H54 (cell line): ENCODE measurements around the gene MAP4K1.
"Not testable (repeated sequence)": the region's sequence is repeated elsewhere in the genome, so short reads cannot be mapped to it uniquely, and the experiment has no call there.

Experiments
- DNase-seq: peaks from one replicate; pipeline ENCODE4 v3.0.0; 2011; ENCODE audit warnings: low spot score, mixed read lengths; ENCODE audit not compliant: insufficient read length
- FAIRE-seq: peaks from 3 replicates; lab custom pipeline; 2011; peaks lifted over from hg19 to GRCh38; lab: Jason Lieb, UNC
- POLR2A ChIP-seq: IDR thresholded peaks from 2 replicates; pipeline ENCODE4 v1.6.1; 2011; ENCODE audit warnings: low read depth, mild to moderate bottlenecking, low read length

The MAP4K1 gene

GRCh38 chr19:38619361-38620174, 1.8 kb upstream of the MAP4K1 start:
- TF ChIP-seq POLR2A, result no peak
- FAIRE-seq (no peak), DNase-seq (no peak)

DNA sequence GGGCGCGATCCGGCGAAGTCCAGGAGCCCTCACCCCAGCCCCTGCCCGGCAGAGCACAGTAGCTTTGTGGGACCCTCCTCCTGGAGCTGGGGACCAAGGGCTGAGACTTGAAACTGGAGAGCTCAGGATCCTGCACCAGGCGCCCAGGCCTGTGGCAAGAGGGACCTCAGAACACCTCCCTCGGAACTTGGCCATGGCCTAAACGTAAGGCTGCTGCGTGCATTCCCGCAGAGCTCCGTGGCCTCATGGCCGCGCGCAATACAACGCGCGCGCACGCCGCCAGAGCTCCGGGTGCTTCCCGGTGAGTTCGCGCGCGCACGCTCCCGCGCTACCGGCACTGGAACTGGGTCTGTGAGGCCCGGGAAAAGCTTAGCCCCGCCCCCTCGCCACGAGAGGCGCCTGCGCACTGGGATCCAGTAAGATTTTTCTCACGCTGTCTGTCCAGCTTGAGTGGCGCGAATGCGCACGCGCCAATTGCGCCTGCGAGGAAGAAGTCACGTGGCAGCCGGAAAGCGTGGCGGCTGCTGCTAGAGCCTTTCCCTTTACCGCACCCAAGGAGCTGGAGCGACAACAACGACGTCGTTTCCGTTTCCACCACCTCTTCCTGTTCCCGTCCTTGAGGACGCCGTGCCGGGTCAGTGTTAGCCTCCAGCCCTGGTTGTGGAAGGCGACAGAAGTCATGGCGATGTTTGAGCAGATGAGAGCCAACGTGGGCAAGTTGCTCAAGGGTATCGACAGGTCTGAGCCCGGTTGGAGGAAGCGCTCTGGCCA, 1.0 kb upstream of the MAP4K1 start, which contains the start of gene EIF3K:
Gene EIF3K (plus strand): TSS at position 599 of the 771 bp plus-strand sequence. CDS start 81 bp downstream, at position 680.
- TF ChIP-seq POLR2A, result peak; percentile 91
- FAIRE-seq (peak; percentile 84), DNase-seq (peak; percentile 98)

- no peak for DNase-seq
- no peak for FAIRE-seq
- no peak for TF ChIP-seq POLR2A
Observed at GRCh38 chr19:38617283-38617763, 430 bp downstream of the MAP4K1 start.

GRCh38 chr19:38616265-38616664, 1.5 kb downstream of the MAP4K1 start:
- no peak for DNase-seq
- TF ChIP-seq POLR2A, result no peak
- FAIRE-seq, result no peak

- DNase-seq (no peak), FAIRE-seq (no peak)
- no peak for TF ChIP-seq POLR2A
Observed at GRCh38 chr19:38615007-38615581, 2.7 kb downstream of the MAP4K1 start.

DNA sequence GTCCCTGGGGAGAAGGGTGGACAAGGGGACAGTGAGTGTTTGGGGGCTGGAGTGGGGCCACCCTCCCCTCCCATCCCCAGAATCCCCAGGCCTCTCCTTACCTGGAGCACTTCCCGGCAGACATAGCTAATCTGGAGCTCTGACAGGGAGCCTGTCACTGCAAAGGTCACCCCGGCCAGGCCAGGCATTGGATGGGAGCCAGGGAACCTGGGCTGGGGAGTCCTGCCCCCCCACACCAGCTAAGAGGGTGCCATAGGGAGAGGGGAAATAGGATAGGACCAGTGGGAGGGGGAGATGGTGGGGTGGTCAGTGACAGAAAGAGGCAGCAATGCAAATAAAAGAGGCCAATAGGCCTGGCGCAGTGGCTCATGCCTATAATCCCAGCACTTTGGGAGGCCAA, 3.5 kb downstream of the MAP4K1 start:
- no peak for FAIRE-seq
- DNase-seq, result no peak
- no peak for TF ChIP-seq POLR2A

DNA sequence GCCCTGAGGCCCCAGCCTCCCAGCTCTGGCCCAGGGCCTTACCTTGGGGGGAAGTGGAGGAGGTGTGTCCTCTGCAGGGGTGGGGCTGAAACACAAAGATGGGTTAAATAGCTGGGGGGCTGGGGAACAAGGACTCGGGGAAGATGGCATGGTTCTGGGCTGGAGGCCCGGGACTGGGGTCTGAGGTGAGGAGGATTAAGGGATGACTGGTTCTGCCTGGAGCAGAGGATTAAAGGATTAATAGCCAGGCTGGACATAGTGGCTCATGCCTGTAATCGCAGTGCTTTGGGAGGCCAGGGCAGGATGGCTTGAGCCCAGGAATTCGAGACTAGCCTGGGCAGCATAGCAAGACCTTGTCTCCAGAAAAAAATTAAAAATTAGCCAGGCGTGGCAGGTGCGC, 11.6 kb downstream of the MAP4K1 start:
- FAIRE-seq, result no peak

DNA sequence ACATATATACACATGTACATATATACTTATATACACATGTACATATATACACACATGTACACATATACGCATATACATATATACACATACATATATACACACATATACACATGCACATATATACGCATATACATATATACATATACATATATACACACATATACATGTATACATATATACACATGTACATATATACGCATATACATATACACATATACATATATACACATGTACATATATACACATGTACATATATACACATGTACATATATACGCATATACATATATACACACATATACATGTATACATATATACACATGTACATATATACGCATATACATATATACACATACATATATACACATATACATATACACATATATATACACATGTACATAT, 14.9 kb downstream of the MAP4K1 start:
- DNase-seq, FAIRE-seq: not testable (repeated sequence)

More for the DNA sequence above, 11.6 kb downstream of the MAP4K1 start:
- DNase-seq, result no peak
- TF ChIP-seq POLR2A, result no peak

DNA sequence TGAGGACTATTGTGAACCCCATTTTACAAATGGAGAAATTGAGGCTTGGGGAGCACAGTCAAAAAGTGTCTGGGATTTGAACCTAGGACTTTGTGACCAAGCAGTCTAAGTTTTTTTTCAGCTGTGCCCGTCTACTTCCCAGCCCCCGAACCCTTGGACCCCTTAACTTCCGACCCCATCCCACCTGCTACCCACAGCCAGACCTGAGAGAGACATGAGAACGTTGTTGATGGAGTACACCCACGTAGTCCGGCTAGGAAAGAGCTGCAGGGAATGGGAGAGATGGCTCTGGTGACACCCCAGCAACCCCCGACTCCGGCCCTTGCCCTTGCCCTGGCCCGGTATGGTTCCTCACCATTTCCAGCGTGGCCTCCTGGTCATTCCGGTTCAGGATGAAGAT, 18.0 kb downstream of the MAP4K1 start:
- DNase-seq (no peak), FAIRE-seq (no peak)
- no peak for TF ChIP-seq POLR2A

GRCh38 chr19:38597075-38597474, 20.7 kb downstream of the MAP4K1 start:
- no peak for DNase-seq
- FAIRE-seq, result no peak
- no peak for TF ChIP-seq POLR2A

GRCh38 chr19:38596057-38596981, 21.4 kb downstream of the MAP4K1 start:
- FAIRE-seq (no peak), DNase-seq (no peak)
- TF ChIP-seq POLR2A, result no peak

GRCh38 chr19:38592940-38593339, 24.8 kb downstream of the MAP4K1 start:
- DNase-seq (no peak), FAIRE-seq (no peak)
- no peak for TF ChIP-seq POLR2A

DNA sequence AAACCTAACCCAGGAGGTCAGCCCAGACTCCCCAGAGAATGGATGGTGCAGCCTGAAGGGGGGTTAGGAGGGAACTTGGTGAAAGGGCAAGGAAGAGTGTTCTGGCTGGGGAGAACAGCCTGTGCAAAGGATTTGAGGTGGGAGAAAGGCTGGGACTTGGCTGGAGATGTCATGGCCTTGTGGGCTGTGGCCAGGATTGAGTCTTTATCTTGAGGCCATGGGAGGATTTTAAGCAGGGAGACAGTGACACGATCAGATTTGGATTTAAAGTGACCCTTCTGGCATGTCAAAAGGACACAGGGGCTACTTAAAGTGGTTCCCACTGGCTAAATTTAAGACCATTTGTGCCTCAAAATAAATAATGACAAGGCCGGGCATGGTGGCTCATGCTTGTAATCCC, 29.7 kb downstream of the MAP4K1 start:
- FAIRE-seq (no peak), DNase-seq (no peak)
- no peak for TF ChIP-seq POLR2A
